NCI-H1092 treated with DMSO at 0.1 percent for 48 hours (cell line): ENCODE measurements around the gene ST3GAL2.
"Not testable (repeated sequence)": the region's sequence is repeated elsewhere in the genome, so short reads cannot be mapped to it uniquely, and the experiment has no call there.

ENCODE experiments used
- DNase-seq: peaks from one replicate; lab custom pipeline; 2025; lab: John Stamatoyannopoulos, UW

ST3GAL2 gene

GRCh38 chr16:70332728-70333127 is 106.2 kb downstream of the ST3GAL2 start:
- DNase-seq: not testable (repeated sequence)

- no peak for DNase-seq
Measured at GRCh38 chr16:70331588-70332358, 107.1 kb downstream of the ST3GAL2 start.

DNA sequence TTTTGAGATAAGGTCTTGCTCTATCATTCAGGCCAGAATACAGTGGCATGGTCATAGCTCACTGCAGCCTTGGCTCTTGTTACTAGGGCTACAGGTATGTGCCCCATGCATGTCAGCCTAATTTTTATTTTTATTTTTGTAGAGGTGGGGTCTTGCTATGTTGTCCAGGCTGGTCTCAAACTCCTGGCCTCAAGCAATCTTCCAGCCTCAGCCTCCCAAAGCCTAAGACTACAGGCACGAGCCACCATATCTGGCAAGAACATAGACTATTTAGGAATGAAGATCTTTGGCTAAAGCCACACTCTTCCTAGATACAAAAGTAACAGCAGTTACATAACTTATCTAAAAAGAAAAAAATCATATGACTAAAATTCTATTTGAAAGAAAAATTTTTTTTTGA is 107.8 kb downstream of the ST3GAL2 start:
- no peak for DNase-seq
